Measurements from ENCODE around the gene STRIP1. TPM values are rescaled to one million over a fixed set of nuclear protein-coding genes. Genes with fewer than 3 reads are reported as not detected.

STRIP1 gene
- total RNA-seq, 6 experiments from 2014 or later, result 9.9 to 15.5 (median 12.4) TPM

DNA sequence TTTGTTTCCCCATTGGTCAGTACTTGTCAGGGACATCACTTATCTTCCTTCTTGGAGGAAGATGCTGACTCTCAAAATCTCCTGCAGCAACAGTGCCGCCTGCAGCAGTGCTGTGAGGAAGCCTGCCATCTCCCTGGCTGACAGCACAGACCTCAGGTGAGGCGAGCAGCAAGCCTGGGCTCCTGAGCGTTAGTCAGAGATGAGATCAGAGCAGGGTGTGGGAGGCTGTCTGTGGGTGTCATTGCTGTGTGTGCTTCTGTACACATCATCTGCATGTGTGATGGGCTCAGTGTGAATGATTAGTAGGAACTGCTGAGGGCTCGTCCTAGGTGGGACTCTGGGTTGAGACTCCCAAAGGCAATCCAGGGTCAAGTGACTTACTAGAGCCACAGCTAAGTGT is 6.1 kb downstream of the STRIP1 start:
- intact Hi-C loops (cut with DNase I), result no loop called here
- Histone ChIP-seq H3K27ac (no peak overlapping the region), H3K9me3 (no peaks in the 10 kb centered on the region), H3K36me3 (peaks cover 12 to 84% (median 39%) of the 10 kb centered on the region in 4 donors), H3K4me3 (no peak overlapping the region), H3K4me1 (peaks cover 0 to 9% (median 0%) of the 10 kb centered on the region in 4 donors), H3K27me3 (no peaks in the 10 kb centered on the region)
- DNase-seq (no peak), ATAC-seq (peak in 1 of 4 donors; percentile 39)
- WGBS (ENCODE audit: insufficient coverage, low coverage, low lambda C conversion rate, missing lambda C conversion rate), result no CpG with 5 or more reads among the region's 4 CpGs
- TF ChIP-seq CTCF (IDR thresholded peaks at IDR 0.05) (no peak), POLR2A (IDR thresholded peaks at IDR 0.05) (no peak)

- WGBS (ENCODE audit: insufficient coverage, low coverage, low lambda C conversion rate, missing lambda C conversion rate), result 89% methylated on average over 6 of the region's 10 CpGs
- Histone ChIP-seq H3K4me1 (peaks cover 0 to 5% (median 0%) of the 10 kb centered on the region in 4 donors), H3K9me3 (no peaks in the 10 kb centered on the region), H3K27ac (no peak overlapping the region), H3K27me3 (no peaks in the 10 kb centered on the region), H3K36me3 (peaks cover 12 to 91% (median 45%) of the 10 kb centered on the region in 4 donors), H3K4me3 (no peak overlapping the region)
- intact Hi-C loops (cut with DNase I), result no loop called here
- TF ChIP-seq POLR2A (IDR thresholded peaks at IDR 0.05) (no peak), CTCF (IDR thresholded peaks at IDR 0.05) (no peak)
- ATAC-seq (no peak), DNase-seq (peak in 1 of 3 donors; percentile 30)
These were observed 8.6 kb downstream of the STRIP1 start for GRCh38 chr1:110043016-110043415.

GRCh38 chr1:110047463-110047862 is 13.0 kb downstream of the STRIP1 start:
- H3K4me1 ChIP-seq, result peaks cover 0 to 18% (median 0%) of the 10 kb centered on the region in 4 donors
- H3K27me3 ChIP-seq, result no peaks in the 10 kb centered on the region
- ATAC-seq (peak in 3 of 4 donors; percentile 23 to 50 (median 48)), DNase-seq (no peak)
- no peak overlapping the region for H3K27ac ChIP-seq
- peaks cover 10 to 78% (median 39%) of the 10 kb centered on the region in 4 donors for H3K36me3 ChIP-seq
- no peak overlapping the region for H3K4me3 ChIP-seq
- no peaks in the 10 kb centered on the region for H3K9me3 ChIP-seq
- TF ChIP-seq CTCF (IDR thresholded peaks at IDR 0.05), result peak in 1 of 4 donors; percentile 17
- TF ChIP-seq POLR2A (IDR thresholded peaks at IDR 0.05), result no peak
- 72% methylated on average over 3 of the region's 3 CpGs for WGBS (ENCODE audit: insufficient coverage, low coverage, low lambda C conversion rate, missing lambda C conversion rate)
- intact Hi-C loops (cut with DNase I), result no loop called here

DNA sequence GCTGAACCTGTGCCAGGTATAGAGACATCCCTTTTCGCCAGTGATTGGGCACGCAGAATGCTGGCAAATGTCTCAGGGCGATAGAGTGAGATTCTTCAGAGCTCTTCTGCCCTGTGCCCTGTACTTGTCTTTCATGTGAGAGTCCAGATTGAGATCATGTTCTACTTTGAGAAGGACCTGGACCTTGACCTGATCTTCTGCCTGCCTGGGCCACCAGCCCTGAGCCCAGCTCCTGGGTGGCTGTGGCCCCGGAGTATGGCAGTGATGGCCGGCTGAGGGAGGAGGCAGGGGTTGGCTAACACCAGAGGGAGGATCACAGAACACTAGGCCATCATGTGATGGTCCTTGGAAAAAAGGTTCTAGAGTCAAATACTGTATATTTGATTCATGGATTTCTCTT is 13.8 kb downstream of the STRIP1 start:
- Histone ChIP-seq H3K9me3 (no peaks in the 10 kb centered on the region), H3K4me3 (no peak overlapping the region), H3K36me3 (peaks cover 10 to 73% (median 35%) of the 10 kb centered on the region in 4 donors), H3K27me3 (no peaks in the 10 kb centered on the region), H3K27ac (no peak overlapping the region), H3K4me1 (peaks cover 0 to 18% (median 0%) of the 10 kb centered on the region in 4 donors)
- DNase-seq (peak in 1 of 3 donors; percentile 46), ATAC-seq (peak; percentile 33 to 76 (median 54))
- intact Hi-C loops (cut with DNase I), result no loop called here
- WGBS (ENCODE audit: insufficient coverage, low coverage, low lambda C conversion rate, missing lambda C conversion rate), result 59% methylated on average over 5 of the region's 5 CpGs
- TF ChIP-seq CTCF (IDR thresholded peaks at IDR 0.05) (no peak), POLR2A (IDR thresholded peaks at IDR 0.05) (no peak)

Data from right lobe of liver (tissue), 6 donors.